VCaP (cell line): Measurements from ENCODE around the gene PSMA7.
"Not testable (repeated sequence)": the region's sequence is repeated elsewhere in the genome, so short reads cannot be mapped to it uniquely, and the experiment has no call there.

Experiments
- H3K27ac ChIP-seq: fragments of 450-650 bp; 2 replicates; pipeline ENCODE4 v1.5.1; 2017
- TF ChIP-seq, protein P1 (sequence below): fragments of 450-650 bp; conservative IDR thresholded peaks from 2 replicates; pipeline ENCODE4 v1.5.1; 2017; ENCODE audit warnings: mild to moderate bottlenecking, moderate library complexity

The PSMA7 gene

DNA sequence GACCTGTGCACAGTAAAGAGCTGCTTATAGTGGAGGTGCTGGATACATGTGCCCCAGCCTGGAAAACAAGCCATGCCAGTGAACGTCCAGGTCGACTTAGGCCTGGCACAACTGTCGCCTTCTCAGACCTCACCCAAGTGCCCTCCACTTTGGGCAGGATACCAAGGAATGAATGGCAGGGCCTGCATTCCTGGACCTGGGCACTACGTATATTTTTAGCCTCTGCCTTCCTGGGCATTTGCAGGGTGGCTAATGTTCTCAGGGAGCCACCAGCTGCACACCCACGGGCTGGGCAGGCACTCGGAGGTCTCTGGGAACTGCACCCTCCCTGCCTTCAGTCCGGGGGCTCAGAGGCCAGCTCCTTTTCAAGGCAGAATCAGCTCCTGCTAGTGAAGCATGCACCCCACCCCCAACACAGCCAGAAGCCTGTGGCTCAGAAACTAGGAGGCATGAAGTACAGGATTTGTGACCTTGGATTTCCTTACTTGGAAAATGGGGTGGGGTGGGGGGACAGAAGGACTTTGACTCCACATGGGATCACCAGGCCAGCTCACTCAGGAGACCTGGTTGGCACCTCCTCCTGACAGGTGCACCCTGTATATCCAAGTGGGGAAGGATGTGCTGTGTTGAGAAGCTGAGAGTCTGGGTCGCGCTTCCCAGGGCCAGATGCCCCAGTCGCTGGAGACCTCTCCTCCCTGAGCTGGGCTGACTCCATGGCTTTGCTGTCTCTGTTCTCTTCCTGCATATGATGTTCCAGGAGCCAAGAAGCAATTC is 23.4 kb downstream of the PSMA7 start:
- TF ChIP-seq, protein P1, sequence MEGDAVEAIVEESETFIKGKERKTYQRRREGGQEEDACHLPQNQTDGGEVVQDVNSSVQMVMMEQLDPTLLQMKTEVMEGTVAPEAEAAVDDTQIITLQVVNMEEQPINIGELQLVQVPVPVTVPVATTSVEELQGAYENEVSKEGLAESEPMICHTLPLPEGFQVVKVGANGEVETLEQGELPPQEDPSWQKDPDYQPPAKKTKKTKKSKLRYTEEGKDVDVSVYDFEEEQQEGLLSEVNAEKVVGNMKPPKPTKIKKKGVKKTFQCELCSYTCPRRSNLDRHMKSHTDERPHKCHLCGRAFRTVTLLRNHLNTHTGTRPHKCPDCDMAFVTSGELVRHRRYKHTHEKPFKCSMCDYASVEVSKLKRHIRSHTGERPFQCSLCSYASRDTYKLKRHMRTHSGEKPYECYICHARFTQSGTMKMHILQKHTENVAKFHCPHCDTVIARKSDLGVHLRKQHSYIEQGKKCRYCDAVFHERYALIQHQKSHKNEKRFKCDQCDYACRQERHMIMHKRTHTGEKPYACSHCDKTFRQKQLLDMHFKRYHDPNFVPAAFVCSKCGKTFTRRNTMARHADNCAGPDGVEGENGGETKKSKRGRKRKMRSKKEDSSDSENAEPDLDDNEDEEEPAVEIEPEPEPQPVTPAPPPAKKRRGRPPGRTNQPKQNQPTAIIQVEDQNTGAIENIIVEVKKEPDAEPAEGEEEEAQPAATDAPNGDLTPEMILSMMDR: no peak
- H3K27ac ChIP-seq: no peak overlapping the region

DNA sequence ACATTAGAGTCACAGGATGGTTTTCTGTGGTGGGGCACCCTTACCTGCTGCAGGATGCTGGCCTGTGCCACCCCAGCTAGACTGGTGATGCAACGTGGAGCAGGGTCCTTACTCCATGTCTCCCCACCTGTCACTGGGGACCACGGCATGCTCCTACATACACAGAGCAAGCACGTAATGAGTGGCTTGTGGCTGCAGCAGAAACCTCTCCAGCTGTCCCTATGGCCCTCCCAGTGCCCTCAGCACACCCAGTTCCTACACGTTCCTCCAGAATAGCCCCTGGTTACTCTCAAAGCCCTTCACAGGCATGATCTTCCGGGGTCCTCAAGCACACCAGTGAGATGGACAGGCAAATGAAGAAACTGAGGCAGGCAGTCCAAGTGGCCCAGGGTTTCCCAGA is 24.1 kb downstream of the PSMA7 start:
- no peak overlapping the region for H3K27ac ChIP-seq
- TF ChIP-seq, protein P1: no peak

DNA sequence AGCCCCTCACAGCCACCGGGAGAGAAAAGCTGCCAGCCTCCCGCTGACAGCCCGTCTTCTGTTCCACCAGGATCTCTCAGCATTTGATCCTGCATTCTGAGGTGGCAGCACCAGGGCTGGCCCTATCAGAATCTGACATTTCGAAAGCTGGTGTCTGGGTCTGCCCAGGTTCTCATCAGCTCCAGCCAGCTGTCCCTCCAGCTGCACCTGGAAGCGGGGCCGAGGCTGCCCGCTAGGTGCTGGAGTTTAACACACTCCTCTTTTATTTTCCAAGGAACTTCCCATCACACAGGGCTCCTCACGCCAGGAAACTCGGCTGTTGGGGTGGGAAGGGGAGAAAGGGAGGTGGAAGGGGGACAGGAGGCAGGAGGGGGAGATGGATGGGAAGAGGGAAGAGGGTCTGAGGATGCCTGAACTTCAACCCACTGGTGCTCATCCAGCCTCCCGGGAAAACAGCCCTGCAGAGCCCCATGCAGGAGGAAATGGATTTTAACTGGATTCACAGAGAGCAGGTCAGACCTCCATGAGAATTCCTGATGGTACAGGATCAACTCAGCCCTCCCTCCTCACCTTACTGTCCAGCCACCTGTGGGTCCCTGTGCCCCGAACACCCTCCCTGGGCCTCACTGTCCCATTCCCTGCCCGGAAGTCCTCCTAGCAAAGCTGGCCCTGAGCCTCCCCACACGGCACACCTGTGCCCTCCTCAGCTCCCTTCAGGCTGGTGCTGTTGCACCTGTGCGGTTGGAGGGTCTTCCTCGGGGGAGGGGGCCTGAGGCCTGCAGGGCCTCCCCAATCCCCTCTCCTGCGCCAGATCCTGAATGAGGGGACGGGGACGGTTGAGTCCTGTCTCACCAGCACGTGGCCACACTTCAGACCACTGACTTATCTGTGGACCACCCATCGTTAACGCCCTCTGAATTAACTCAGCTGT is 24.8 kb downstream of the PSMA7 start:
- TF ChIP-seq, protein P1: no peak
- no peak overlapping the region for H3K27ac ChIP-seq

DNA sequence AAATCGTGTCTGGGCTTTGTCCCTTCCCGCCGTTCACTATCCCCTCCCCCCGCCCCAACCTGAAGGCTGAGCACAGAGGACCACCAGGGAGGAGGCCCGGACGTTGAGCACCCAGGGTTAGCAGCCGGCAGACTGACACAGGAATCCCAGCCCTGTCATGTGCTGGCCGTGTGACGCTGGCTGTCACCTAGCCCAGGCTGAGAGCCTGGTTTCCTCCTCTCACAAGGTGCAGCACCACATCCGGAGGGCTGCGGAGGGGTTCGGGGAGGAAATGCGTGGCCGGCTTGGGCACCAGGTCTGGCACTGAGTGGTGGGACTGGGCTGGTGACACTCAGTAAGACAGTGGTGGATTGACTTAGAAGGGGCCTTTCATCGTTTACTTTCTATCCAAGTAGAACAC is 25.5 kb downstream of the PSMA7 start:
- TF ChIP-seq, protein P1: no peak
- no peak overlapping the region for H3K27ac ChIP-seq

DNA sequence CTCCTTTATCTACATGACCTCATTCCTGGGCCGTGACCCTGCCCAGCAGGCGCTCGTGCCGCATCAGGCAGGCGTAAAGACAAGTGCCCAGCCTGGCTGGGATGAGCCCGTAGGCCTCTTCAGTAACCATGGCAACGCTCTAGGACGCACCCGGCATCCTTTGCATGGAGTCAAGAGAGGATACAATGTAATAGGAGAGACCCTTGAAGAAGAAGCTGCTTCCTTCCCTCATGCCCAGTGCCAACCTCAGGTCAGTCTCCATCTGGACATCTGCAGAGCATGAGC is 25.9 kb downstream of the PSMA7 start:
- H3K27ac ChIP-seq: no peak overlapping the region
- TF ChIP-seq, protein P1: no peak

DNA sequence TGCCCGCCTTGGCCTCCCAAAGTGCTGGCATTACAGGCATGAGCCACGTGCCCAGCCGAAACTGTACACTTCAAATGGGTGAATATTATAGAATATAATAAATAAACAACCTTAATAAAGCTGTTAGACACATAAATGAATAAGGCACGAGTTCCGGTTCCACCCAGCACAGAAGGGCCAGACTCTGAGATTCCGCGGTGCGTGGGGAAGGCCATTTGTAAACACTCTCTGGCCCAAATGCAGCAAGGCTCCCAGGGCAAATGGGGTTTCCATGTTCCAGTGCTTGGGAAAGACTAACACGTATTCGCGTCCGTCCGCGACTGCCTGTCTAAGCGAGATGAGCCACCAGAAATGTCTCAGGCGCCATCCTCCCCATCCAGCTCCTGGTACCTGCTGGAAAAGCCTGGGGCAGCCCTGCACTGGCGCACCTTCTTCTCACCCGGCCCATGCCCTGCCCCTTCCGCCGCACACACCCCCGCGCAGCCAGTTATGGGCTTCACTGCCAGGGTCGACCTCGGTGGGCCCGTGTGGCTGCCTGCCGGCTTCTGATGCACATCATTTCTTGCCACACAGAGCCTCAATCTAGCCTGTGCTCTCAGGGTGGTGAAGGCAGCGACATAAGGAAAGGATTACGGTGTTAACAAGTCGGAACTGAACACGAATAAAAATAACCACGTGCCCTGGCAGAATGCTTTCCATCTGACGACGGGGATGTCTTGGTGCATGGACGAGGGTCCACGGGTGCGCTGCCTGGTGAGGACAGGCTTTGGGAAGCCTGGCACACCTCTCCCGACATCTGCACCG is 26.4 kb downstream of the PSMA7 start:
- H3K27ac ChIP-seq: no peak overlapping the region
- TF ChIP-seq, protein P1: no peak

DNA sequence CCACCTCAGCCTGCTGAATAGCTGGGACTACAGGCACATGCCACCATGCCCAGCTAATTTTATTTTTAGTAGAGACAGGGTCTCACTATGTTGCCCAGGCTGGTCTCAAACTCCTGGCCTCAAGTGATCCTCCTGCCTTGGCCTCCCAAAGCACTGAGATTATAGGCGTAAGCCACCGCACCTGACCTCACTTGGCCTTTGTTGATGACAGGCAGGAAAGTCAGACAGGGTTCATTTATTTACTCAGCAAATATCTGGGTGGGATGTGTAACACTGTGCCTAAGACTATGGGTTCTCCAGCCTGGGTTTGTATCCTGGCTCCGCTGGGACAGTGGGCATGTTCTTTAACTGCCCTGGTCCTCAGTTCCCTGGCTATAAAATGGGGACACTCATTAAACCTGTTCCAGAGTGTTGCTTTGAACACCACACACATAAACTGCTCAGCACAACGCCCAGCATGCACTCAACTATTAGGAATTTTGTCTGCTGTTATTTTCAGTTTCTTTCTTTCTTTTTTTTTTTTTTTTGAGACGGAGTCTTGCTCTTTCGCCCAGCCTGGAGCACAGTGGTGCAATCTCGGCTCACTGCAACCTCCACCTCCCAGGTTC is 27.3 kb downstream of the PSMA7 start:
- H3K27ac ChIP-seq: not testable (repeated sequence)
